ENCODE measurements around the gene PHACTR1. TPM values are rescaled to one million over a fixed set of nuclear protein-coding genes. Genes with fewer than 3 reads are reported as not detected.
A peak's percentile ranks its signal among the peaks of the same experiment; 100 is the strongest.

The PHACTR1 gene
- total RNA-seq, 1 donor from 2014 or later, result 0.49 TPM

DNA sequence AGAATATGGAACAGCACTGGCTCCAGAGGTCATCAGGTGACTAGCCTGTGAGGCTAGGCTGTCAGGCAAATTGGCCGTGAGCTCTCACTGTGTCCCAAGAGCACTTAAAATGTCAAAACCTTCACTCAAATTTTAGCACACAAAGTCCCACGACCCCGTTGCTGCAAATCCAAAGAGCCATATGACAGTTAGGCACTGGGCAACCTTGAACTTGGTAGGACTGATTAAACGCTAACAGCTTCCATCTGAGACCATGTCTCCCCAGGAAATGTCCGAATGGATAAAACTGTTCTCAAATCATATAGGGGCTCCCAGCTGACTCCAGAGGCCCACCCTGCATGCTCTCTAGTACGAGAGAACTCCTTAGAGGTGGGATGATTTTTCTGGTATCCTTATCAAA lies 196.6 kb downstream of the PHACTR1 start:
- DNase-seq (ENCODE audit: extremely low spot score in 2 of 2), result peak in 1 of 2 donors; percentile 62
- intact Hi-C loops (cut with DNase I), result loop anchor here (5.0 kb wide), 1 partner anchor 419 kb away; no protein-coding TSS in a partner anchor
- TF ChIP-seq, protein P1, sequence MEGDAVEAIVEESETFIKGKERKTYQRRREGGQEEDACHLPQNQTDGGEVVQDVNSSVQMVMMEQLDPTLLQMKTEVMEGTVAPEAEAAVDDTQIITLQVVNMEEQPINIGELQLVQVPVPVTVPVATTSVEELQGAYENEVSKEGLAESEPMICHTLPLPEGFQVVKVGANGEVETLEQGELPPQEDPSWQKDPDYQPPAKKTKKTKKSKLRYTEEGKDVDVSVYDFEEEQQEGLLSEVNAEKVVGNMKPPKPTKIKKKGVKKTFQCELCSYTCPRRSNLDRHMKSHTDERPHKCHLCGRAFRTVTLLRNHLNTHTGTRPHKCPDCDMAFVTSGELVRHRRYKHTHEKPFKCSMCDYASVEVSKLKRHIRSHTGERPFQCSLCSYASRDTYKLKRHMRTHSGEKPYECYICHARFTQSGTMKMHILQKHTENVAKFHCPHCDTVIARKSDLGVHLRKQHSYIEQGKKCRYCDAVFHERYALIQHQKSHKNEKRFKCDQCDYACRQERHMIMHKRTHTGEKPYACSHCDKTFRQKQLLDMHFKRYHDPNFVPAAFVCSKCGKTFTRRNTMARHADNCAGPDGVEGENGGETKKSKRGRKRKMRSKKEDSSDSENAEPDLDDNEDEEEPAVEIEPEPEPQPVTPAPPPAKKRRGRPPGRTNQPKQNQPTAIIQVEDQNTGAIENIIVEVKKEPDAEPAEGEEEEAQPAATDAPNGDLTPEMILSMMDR (IDR thresholded peaks at IDR 0.05), result no peak
- TF ChIP-seq POLR2A (IDR thresholded peaks at IDR 0.05) (no peak), POLR2AphosphoS5 (IDR thresholded peaks at IDR 0.05; ENCODE audit: insufficient read depth in 1 of 2, low read depth in 1 of 2) (no peak)
- Histone ChIP-seq H3K9me3 (no peaks in the 10 kb centered on the region), H3K4me3 (no peak overlapping the region), H3K27me3 (no peaks in the 10 kb centered on the region), H3K36me3 (no peaks in the 10 kb centered on the region), H3K27ac (no peak overlapping the region), H3K4me1 (no peaks in the 10 kb centered on the region)

GRCh38 chr6:12916006-12916405 lies 199.4 kb downstream of the PHACTR1 start:
- H3K9me3 ChIP-seq, result no peaks in the 10 kb centered on the region
- H3K27me3 ChIP-seq, result no peaks in the 10 kb centered on the region
- intact Hi-C loops (cut with DNase I), result no loop called here
- TF ChIP-seq, protein P1 (IDR thresholded peaks at IDR 0.05), result no peak
- no peak for TF ChIP-seq POLR2A (IDR thresholded peaks at IDR 0.05)
- TF ChIP-seq POLR2AphosphoS5 (IDR thresholded peaks at IDR 0.05; ENCODE audit: insufficient read depth in 1 of 2, low read depth in 1 of 2), result no peak
- H3K27ac ChIP-seq, result no peak overlapping the region
- H3K36me3 ChIP-seq, result no peaks in the 10 kb centered on the region
- no peak overlapping the region for H3K4me3 ChIP-seq
- DNase-seq (ENCODE audit: extremely low spot score in 2 of 2), result no peak
- no peaks in the 10 kb centered on the region for H3K4me1 ChIP-seq

GRCh38 chr6:12916420-12917136 lies 200.0 kb downstream of the PHACTR1 start:
- no peaks in the 10 kb centered on the region for H3K36me3 ChIP-seq
- DNase-seq (ENCODE audit: extremely low spot score in 2 of 2), result no peak
- no peak overlapping the region for H3K4me3 ChIP-seq
- no peak overlapping the region for H3K27ac ChIP-seq
- H3K9me3 ChIP-seq, result no peaks in the 10 kb centered on the region
- H3K27me3 ChIP-seq, result no peaks in the 10 kb centered on the region
- no peaks in the 10 kb centered on the region for H3K4me1 ChIP-seq
- TF ChIP-seq POLR2AphosphoS5 (IDR thresholded peaks at IDR 0.05; ENCODE audit: insufficient read depth in 1 of 2, low read depth in 1 of 2), result no peak
- TF ChIP-seq POLR2A (IDR thresholded peaks at IDR 0.05), result no peak
- TF ChIP-seq, protein P1 (IDR thresholded peaks at IDR 0.05), result no peak
- intact Hi-C loops (cut with DNase I), result no loop called here

GRCh38 chr6:12921467-12921866 lies 204.9 kb downstream of the PHACTR1 start:
- no peak overlapping the region for H3K4me3 ChIP-seq
- intact Hi-C loops (cut with DNase I), result no loop called here
- TF ChIP-seq POLR2A (IDR thresholded peaks at IDR 0.05) (no peak), POLR2AphosphoS5 (IDR thresholded peaks at IDR 0.05; ENCODE audit: insufficient read depth in 1 of 2, low read depth in 1 of 2) (no peak)
- TF ChIP-seq, protein P1 (IDR thresholded peaks at IDR 0.05), result no peak
- no peaks in the 10 kb centered on the region for H3K9me3 ChIP-seq
- no peak overlapping the region for H3K27ac ChIP-seq
- no peaks in the 10 kb centered on the region for H3K4me1 ChIP-seq
- H3K27me3 ChIP-seq, result no peaks in the 10 kb centered on the region
- no peaks in the 10 kb centered on the region for H3K36me3 ChIP-seq
- no peak for DNase-seq (ENCODE audit: extremely low spot score in 2 of 2)

GRCh38 chr6:12923644-12924235 lies 207.2 kb downstream of the PHACTR1 start:
- peak in 1 of 2 donors; percentile 43 for TF ChIP-seq POLR2AphosphoS5 (IDR thresholded peaks at IDR 0.05; ENCODE audit: insufficient read depth in 1 of 2, low read depth in 1 of 2)
- TF ChIP-seq, protein P1 (IDR thresholded peaks at IDR 0.05), result no peak
- no peak for DNase-seq (ENCODE audit: extremely low spot score in 2 of 2)
- Histone ChIP-seq H3K36me3 (no peaks in the 10 kb centered on the region), H3K4me3 (no peak overlapping the region), H3K9me3 (no peaks in the 10 kb centered on the region), H3K27ac (no peak overlapping the region), H3K27me3 (no peaks in the 10 kb centered on the region), H3K4me1 (no peaks in the 10 kb centered on the region)
- intact Hi-C loops (cut with DNase I), result no loop called here
